Fibroblast of pulmonary artery (primary cell): ENCODE data around the gene EDEM3.

Experiments
- DNase-seq: peaks from one replicate; pipeline ENCODE4 v3.0.0-alpha.2; 2010; ENCODE audit warnings: low read depth
- H3K4me3 ChIP-seq: replicated peaks from 2 replicates; pipeline ENCODE4 v1.5.1; 2011; ENCODE audit warnings: low read depth, mild to moderate bottlenecking, control low read depth, low read length, moderate library complexity
- TF ChIP-seq, protein P1 (sequence below): IDR thresholded peaks from 2 replicates; pipeline ENCODE4 v1.5.1; 2011; ENCODE audit warnings: mild to moderate bottlenecking, control low read depth, low read length, inconsistent platforms; ENCODE audit errors: missing control alignments

Gene EDEM3

DNA sequence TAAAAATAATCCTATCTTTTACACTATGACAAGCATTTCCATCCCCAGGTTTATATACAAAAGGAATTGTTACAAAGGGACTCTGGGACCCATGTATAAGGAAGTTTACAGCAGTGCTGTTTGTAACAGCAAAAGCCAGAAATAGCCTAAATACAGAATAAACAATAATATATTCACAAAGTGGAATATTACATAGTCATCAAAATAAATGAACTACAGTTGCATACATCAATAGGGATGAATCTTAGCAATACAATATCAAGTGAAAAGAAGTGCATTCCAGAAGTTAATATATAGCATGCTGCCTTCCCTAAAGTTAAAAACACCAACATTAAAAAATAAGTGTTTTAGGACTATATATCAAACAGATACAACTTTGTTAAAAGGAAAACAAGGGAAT, 77.3 kb downstream of the EDEM3 start:
- no peak overlapping the region for H3K4me3 ChIP-seq
- DNase-seq: no peak
- TF ChIP-seq, protein P1, sequence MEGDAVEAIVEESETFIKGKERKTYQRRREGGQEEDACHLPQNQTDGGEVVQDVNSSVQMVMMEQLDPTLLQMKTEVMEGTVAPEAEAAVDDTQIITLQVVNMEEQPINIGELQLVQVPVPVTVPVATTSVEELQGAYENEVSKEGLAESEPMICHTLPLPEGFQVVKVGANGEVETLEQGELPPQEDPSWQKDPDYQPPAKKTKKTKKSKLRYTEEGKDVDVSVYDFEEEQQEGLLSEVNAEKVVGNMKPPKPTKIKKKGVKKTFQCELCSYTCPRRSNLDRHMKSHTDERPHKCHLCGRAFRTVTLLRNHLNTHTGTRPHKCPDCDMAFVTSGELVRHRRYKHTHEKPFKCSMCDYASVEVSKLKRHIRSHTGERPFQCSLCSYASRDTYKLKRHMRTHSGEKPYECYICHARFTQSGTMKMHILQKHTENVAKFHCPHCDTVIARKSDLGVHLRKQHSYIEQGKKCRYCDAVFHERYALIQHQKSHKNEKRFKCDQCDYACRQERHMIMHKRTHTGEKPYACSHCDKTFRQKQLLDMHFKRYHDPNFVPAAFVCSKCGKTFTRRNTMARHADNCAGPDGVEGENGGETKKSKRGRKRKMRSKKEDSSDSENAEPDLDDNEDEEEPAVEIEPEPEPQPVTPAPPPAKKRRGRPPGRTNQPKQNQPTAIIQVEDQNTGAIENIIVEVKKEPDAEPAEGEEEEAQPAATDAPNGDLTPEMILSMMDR: no peak

DNA sequence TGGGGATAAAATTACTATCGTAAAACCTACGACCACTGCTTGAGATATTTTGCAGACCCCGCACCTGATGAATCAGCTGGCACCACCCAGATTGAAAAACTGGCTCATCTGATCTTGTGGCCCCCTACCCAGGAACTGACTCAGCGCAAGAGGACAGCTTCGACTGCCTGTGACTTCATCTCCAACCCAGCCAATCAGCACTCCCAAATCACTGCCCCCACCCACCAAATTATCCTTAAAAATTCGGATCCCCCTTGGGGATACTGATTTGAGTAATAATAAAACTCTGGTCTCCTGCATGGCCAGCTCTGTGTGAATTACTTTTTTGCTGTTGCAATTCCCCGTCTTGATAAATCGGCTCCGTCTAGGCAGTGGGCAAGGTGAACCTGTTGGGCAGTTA, 81.4 kb downstream of the EDEM3 start:
- TF ChIP-seq, protein P1: no peak
- no peak for DNase-seq
- no peak overlapping the region for H3K4me3 ChIP-seq

DNA sequence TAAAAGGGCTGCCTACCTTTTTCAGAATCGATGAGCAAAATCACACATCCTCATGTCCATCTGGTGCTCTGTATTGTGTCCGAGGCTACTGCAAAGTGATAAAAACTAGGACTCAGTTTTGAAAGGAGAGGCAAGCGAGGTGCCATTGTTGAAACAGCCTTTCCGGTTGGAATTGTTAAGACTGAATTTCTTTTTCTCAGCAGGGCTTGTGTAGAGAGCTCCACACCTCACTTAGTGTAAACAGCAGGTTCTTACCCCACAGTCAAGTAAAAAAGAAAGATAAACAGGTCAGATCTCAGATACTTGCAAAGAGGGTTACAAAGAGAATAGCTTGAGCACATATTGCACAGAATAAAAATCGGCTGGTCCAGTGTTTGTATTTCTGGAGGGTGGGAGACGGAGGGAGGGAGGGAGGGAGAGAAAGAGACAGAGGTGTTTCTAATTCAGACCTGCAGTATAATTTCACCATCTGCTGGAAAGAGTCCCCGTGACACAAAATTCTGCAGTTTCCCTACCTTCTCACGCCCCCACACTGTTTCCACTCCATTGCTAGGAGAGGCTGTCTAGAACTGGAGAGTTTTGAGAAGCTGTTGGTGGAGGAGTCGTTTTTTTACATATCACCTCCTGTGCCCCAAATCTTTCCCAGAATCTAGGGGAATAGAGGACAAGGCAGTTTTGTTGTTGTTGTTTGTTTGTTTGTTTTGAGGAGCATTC, 82.5 kb downstream of the EDEM3 start:
- TF ChIP-seq, protein P1: no peak

DNA sequence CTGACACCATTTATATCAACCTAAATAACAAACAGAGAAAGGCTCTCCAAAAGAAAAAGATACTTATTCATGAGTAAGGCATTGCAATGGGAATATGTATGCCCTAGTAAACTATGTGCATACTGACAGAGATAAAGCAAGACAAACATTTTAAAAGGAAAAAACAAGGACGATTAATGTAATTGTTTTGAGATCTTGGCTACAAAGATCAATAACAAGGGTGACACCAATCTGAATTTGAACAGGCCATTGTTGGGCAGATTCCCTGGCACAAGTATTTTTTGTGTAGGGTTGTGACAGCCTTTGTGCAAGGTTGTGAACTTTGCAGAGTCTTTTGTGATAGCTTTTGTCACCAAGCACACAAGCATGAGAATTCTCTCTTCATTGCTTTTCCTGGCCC, 85.3 kb downstream of the EDEM3 start:
- TF ChIP-seq, protein P1: no peak
- H3K4me3 ChIP-seq: no peak overlapping the region
- no peak for DNase-seq

More for the DNA sequence above, 82.5 kb downstream of the EDEM3 start:
- no peak for DNase-seq
- no peak overlapping the region for H3K4me3 ChIP-seq

DNA sequence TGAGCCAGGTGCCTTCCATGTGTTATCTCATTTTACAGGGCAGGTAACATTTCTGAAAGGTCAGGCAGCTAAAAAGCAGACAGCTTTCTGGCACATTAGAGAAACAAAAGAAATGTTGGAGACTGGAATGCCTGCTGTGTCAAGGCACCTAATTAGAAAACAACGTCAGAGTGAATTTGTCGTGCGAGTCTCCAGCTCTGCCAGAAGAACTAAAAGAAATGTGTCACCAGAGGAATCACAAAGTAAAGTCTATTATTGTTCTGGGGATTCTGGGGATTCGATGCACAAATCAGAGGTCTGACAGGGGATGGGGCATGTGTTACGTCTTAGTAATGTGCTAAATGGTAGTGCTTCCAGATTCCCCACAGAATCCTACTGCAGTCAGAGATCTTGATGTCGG, 89.3 kb downstream of the EDEM3 start:
- DNase-seq: no peak
- TF ChIP-seq, protein P1: no peak
- H3K4me3 ChIP-seq: no peak overlapping the region

DNA sequence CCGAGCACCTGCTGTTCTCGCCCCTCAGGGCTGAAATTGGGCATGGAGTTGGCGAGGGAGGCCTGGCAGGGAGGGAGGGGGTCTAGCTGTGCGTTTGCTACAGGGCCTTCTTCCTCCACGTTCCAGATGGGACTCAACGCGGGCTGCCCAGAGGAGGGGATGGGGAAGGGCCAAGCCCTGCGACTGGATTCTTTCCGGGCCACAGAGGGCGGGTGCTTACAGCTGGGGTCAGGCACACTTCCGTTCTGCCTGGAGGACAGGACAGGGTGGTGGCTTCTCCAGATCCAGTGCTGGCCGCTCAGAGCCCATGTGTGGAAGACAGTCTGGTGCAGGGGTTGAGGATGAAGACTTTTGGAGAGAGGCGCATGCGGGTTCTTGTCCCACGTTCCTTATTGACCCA, 90.0 kb downstream of the EDEM3 start:
- no peak overlapping the region for H3K4me3 ChIP-seq
- DNase-seq: no peak
- TF ChIP-seq, protein P1: no peak

DNA sequence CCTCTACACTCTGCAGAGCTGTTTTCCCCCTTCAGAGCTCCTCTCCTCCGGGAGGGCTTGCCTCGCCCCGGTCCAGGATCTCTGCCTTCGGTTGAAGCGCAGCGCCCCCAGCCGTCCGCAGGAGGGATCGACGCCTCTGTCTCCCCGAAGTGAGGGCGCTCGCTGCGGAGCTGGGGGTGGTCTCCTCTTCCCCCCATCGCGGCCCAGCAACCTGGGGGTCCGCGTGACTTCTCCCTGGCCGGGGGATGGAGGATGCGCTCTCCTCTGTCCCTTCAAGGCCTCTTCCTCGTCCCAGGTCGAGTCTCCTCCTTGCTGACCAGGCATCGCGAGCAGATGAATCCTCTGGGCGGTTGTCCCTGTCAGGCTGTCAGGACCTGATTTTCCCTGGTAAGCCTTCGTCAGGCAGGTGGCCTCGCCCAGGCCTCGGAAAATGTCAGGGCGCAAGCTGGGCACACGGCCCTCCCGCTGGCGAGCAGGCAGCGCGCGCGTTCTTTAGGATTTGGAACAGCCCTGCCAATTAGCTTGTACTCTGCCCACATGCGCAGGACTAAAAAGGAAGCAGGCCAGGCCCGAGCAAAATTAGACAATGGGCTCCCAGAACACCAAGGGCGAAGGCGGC, 90.5 kb downstream of the EDEM3 start:
- H3K4me3 ChIP-seq: peak overlapping the region; percentile 50

More for the DNA sequence above, 90.5 kb downstream of the EDEM3 start:
- TF ChIP-seq, protein P1: peak; percentile 85
- DNase-seq: peak; percentile 74
